ENCODE results near the gene MTMR2. TPM values are rescaled to one million over a fixed set of nuclear protein-coding genes. Genes with fewer than 3 reads are reported as not detected.
"Not testable (repeated sequence)": the region's sequence is repeated elsewhere in the genome, so short reads cannot be mapped to it uniquely, and the experiment has no call there.

MTMR2 gene
- polyA plus RNA-seq, 1 donor from 2014 or later: 30.9 TPM

- H3K27ac ChIP-seq (ENCODE audit: low read length): no peak overlapping the region
- H3K9me3 ChIP-seq (ENCODE audit: low read length): no peaks in the 10 kb centered on the region
- H3K4me2 ChIP-seq (ENCODE audit: low read length): no peak overlapping the region
- H3F3A ChIP-seq (ENCODE audit: insufficient read depth, low read length, poor library complexity, severe bottlenecking): no peaks in the 10 kb centered on the region
- no peaks in the 10 kb centered on the region for H4K20me1 ChIP-seq (ENCODE audit: insufficient read depth)
- no peak overlapping the region for H2AFZ ChIP-seq (ENCODE audit: low read depth, low read length)
- H3K4me3 ChIP-seq (ENCODE audit: low read length): no peak overlapping the region
- H3K27me3 ChIP-seq (ENCODE audit: insufficient read depth, low read depth, low read length): no peaks in the 10 kb centered on the region
- H3K36me3 ChIP-seq (ENCODE audit: insufficient read depth, low read length): peaks cover 11% of the 10 kb centered on the region
- H3K79me2 ChIP-seq (replicated peaks; ENCODE audit: insufficient read depth, low read length): no peaks in the 10 kb centered on the region
- no peaks in the 10 kb centered on the region for H3K9me2 ChIP-seq (ENCODE audit: insufficient read depth, low read length)
- H3K9ac ChIP-seq (ENCODE audit: low read length): no peak overlapping the region
- TF ChIP-seq MXI1 (conservative IDR thresholded peaks at IDR 0.05; ENCODE audit: poor library complexity, severe bottlenecking): no peak
- TF ChIP-seq TAF1 (IDR thresholded peaks at IDR 0.05; ENCODE audit: low read depth): no peak
- TF ChIP-seq EZH2 (IDR thresholded peaks at IDR 0.05; ENCODE audit: borderline replicate concordance, insufficient read depth, low read length, poor library complexity, severe bottlenecking): no peak
- TF ChIP-seq SMC3 (conservative IDR thresholded peaks at IDR 0.05; ENCODE audit: poor library complexity): no peak
These were observed 40.5 kb downstream of the MTMR2 start for GRCh38 chr11:95883381-95883780.

DNA sequence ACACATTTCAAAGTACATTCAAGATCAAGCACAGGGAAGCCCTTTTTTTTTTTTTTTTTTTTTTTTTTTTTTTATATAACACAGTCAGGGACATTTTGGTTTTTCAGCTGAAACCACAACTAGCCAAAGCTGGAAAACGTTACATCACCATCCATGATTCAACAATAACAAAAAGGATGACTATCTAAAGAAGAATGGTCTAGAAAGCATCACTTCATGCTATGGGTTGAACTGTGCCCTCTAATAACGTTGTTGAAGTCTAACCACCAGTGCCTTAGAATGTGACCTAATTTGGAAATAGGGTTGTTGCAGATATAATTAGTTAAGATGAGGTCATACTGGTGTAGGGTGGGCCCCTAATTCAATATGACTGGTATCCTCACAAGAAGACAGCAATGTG is 46.6 kb downstream of the MTMR2 start:
- H3K9me2 ChIP-seq (ENCODE audit: insufficient read depth, low read length): no peaks in the 10 kb centered on the region
- no peak for TF ChIP-seq EZH2 (IDR thresholded peaks at IDR 0.05; ENCODE audit: borderline replicate concordance, insufficient read depth, low read length, poor library complexity, severe bottlenecking)
- no peak for TF ChIP-seq POLR2AphosphoS5 (IDR thresholded peaks at IDR 0.05)
- TF ChIP-seq SMC3 (conservative IDR thresholded peaks at IDR 0.05; ENCODE audit: poor library complexity): no peak
- TF ChIP-seq MXI1 (conservative IDR thresholded peaks at IDR 0.05; ENCODE audit: poor library complexity, severe bottlenecking): no peak
- TF ChIP-seq, protein P1, sequence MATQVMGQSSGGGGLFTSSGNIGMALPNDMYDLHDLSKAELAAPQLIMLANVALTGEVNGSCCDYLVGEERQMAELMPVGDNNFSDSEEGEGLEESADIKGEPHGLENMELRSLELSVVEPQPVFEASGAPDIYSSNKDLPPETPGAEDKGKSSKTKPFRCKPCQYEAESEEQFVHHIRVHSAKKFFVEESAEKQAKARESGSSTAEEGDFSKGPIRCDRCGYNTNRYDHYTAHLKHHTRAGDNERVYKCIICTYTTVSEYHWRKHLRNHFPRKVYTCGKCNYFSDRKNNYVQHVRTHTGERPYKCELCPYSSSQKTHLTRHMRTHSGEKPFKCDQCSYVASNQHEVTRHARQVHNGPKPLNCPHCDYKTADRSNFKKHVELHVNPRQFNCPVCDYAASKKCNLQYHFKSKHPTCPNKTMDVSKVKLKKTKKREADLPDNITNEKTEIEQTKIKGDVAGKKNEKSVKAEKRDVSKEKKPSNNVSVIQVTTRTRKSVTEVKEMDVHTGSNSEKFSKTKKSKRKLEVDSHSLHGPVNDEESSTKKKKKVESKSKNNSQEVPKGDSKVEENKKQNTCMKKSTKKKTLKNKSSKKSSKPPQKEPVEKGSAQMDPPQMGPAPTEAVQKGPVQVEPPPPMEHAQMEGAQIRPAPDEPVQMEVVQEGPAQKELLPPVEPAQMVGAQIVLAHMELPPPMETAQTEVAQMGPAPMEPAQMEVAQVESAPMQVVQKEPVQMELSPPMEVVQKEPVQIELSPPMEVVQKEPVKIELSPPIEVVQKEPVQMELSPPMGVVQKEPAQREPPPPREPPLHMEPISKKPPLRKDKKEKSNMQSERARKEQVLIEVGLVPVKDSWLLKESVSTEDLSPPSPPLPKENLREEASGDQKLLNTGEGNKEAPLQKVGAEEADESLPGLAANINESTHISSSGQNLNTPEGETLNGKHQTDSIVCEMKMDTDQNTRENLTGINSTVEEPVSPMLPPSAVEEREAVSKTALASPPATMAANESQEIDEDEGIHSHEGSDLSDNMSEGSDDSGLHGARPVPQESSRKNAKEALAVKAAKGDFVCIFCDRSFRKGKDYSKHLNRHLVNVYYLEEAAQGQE (IDR thresholded peaks at IDR 0.05; ENCODE audit: borderline replicate concordance): no peak
- no peak for TF ChIP-seq TAF1 (IDR thresholded peaks at IDR 0.05; ENCODE audit: low read depth)
- TF ChIP-seq, protein P2, sequence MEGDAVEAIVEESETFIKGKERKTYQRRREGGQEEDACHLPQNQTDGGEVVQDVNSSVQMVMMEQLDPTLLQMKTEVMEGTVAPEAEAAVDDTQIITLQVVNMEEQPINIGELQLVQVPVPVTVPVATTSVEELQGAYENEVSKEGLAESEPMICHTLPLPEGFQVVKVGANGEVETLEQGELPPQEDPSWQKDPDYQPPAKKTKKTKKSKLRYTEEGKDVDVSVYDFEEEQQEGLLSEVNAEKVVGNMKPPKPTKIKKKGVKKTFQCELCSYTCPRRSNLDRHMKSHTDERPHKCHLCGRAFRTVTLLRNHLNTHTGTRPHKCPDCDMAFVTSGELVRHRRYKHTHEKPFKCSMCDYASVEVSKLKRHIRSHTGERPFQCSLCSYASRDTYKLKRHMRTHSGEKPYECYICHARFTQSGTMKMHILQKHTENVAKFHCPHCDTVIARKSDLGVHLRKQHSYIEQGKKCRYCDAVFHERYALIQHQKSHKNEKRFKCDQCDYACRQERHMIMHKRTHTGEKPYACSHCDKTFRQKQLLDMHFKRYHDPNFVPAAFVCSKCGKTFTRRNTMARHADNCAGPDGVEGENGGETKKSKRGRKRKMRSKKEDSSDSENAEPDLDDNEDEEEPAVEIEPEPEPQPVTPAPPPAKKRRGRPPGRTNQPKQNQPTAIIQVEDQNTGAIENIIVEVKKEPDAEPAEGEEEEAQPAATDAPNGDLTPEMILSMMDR (IDR thresholded peaks at IDR 0.05; ENCODE audit: poor library complexity, severe bottlenecking): no peak
- no peak for TF ChIP-seq RAD21 (conservative IDR thresholded peaks at IDR 0.05)
- TF ChIP-seq EP300 (conservative IDR thresholded peaks at IDR 0.05; ENCODE audit: poor library complexity, severe bottlenecking): no peak
- no peaks in the 10 kb centered on the region for H3F3A ChIP-seq (ENCODE audit: insufficient read depth, low read length, poor library complexity, severe bottlenecking)
- H4K20me1 ChIP-seq (ENCODE audit: insufficient read depth): no peaks in the 10 kb centered on the region
- no peak overlapping the region for H3K9ac ChIP-seq (ENCODE audit: low read length)
- no peak overlapping the region for H3K27ac ChIP-seq (ENCODE audit: low read length)
- peaks cover 5% of the 10 kb centered on the region for H3K36me3 ChIP-seq (ENCODE audit: insufficient read depth, low read length)
- H3K9me3 ChIP-seq (ENCODE audit: low read length): peaks cover 2% of the 10 kb centered on the region
- H3K4me3 ChIP-seq (ENCODE audit: low read length): no peak overlapping the region
- H3K4me2 ChIP-seq (ENCODE audit: low read length): no peak overlapping the region
- no peak overlapping the region for H2AFZ ChIP-seq (ENCODE audit: low read depth, low read length)
- H3K27me3 ChIP-seq (ENCODE audit: insufficient read depth, low read depth, low read length): no peaks in the 10 kb centered on the region
- no peaks in the 10 kb centered on the region for H3K79me2 ChIP-seq (replicated peaks; ENCODE audit: insufficient read depth, low read length)

DNA sequence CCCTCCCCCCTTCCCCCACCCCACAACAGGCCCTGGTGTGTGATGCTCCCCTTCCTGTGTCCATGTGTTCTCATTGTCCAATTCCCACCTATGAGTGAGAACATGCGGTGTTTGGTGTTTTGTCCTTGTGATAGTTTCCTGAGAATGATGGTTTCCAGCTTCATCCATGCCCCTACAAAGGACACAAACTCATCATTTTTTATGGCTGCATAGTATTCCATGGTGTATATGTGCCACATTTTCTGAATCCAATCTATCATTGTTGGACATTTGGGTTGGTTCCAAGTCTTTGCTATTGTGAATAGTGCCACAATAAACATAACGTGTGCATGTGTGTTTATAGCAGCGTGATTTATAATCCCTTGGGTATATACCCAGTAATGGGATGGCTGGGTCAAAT is 53.0 kb downstream of the MTMR2 start:
- not testable (repeated sequence) for H2AFZ ChIP-seq (ENCODE audit: low read depth, low read length); H3K79me2 ChIP-seq (replicated peaks; ENCODE audit: insufficient read depth, low read length); H3K27me3 ChIP-seq (ENCODE audit: insufficient read depth, low read depth, low read length); H3K9me3 ChIP-seq (ENCODE audit: low read length); H3K4me3 ChIP-seq (ENCODE audit: low read length); H3K27ac ChIP-seq (ENCODE audit: low read length); H3K9ac ChIP-seq (ENCODE audit: low read length); H3K9me2 ChIP-seq (ENCODE audit: insufficient read depth, low read length); H3K4me2 ChIP-seq (ENCODE audit: low read length); H4K20me1 ChIP-seq (ENCODE audit: insufficient read depth); H3F3A ChIP-seq (ENCODE audit: insufficient read depth, low read length, poor library complexity, severe bottlenecking); H3K36me3 ChIP-seq (ENCODE audit: insufficient read depth, low read length)
